ENCODE measurements around the gene DOCK6. TPM values are rescaled to one million over a fixed set of nuclear protein-coding genes. Genes with fewer than 3 reads are reported as not detected.

The DOCK6 gene
- total RNA-seq, 1 experiment from 2014 or later, result 54.8 TPM

GRCh38 chr19:11293433-11294389 is 31.4 kb upstream of the DOCK6 start:
- H3K4me1 Mint-ChIP-seq (ENCODE audit: low read depth, unreplicated experiment), result peaks cover 23% of the 10 kb centered on the region
- CTCF ChIA-PET, result interaction anchor here (0.6 to 1.1 kb wide), 19 partner anchors 21 to 1998 kb away, joined by 3 to 18 read pairs (median 5); partner anchors contain the start of genes CCDC159, ODAD3, PRKCSH and RAB3D
- H3K27me3 Mint-ChIP-seq (ENCODE audit: unreplicated experiment), result no peaks in the 10 kb centered on the region
- intact Hi-C loops (cut with micrococcal nuclease; ENCODE audit: unreplicated experiment), result loop anchor here (5.0 to 10.0 kb wide), 2 partner anchors 89 to 151 kb away; partner anchors contain the start of gene EPOR
- H3K27ac Mint-ChIP-seq (ENCODE audit: unreplicated experiment), result no peak overlapping the region
- peaks cover 6% of the 10 kb centered on the region for H3K36me3 Mint-ChIP-seq (ENCODE audit: insufficient read depth, unreplicated experiment)
- BruUV-seq (replicated peaks), result no TSS peak
- H3K9me3 Mint-ChIP-seq (ENCODE audit: low read depth, unreplicated experiment), result no peaks in the 10 kb centered on the region
- peak; percentile 94 for DNase-seq
- TF ChIP-seq, protein P1, sequence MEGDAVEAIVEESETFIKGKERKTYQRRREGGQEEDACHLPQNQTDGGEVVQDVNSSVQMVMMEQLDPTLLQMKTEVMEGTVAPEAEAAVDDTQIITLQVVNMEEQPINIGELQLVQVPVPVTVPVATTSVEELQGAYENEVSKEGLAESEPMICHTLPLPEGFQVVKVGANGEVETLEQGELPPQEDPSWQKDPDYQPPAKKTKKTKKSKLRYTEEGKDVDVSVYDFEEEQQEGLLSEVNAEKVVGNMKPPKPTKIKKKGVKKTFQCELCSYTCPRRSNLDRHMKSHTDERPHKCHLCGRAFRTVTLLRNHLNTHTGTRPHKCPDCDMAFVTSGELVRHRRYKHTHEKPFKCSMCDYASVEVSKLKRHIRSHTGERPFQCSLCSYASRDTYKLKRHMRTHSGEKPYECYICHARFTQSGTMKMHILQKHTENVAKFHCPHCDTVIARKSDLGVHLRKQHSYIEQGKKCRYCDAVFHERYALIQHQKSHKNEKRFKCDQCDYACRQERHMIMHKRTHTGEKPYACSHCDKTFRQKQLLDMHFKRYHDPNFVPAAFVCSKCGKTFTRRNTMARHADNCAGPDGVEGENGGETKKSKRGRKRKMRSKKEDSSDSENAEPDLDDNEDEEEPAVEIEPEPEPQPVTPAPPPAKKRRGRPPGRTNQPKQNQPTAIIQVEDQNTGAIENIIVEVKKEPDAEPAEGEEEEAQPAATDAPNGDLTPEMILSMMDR (IDR thresholded peaks at IDR 0.05; ENCODE audit: unreplicated experiment), result peak; percentile 81
- H3K4me3 Mint-ChIP-seq (ENCODE audit: low read depth, unreplicated experiment), result peak overlapping the region; percentile 51

GRCh38 chr19:11291991-11292390 is 29.7 kb upstream of the DOCK6 start:
- CTCF ChIA-PET, result no interaction called here
- Mint-ChIP-seq H3K4me3 (ENCODE audit: low read depth, unreplicated experiment) (no peak overlapping the region), H3K4me1 (ENCODE audit: low read depth, unreplicated experiment) (peaks cover 23% of the 10 kb centered on the region), H3K36me3 (ENCODE audit: insufficient read depth, unreplicated experiment) (peaks cover 6% of the 10 kb centered on the region), H3K27me3 (ENCODE audit: unreplicated experiment) (no peaks in the 10 kb centered on the region), H3K9me3 (ENCODE audit: low read depth, unreplicated experiment) (no peaks in the 10 kb centered on the region), H3K27ac (ENCODE audit: unreplicated experiment) (no peak overlapping the region)
- DNase-seq, result no peak
- BruUV-seq (replicated peaks), result no TSS peak
- TF ChIP-seq, protein P1 (IDR thresholded peaks at IDR 0.05; ENCODE audit: unreplicated experiment), result no peak
- intact Hi-C loops (cut with micrococcal nuclease; ENCODE audit: unreplicated experiment), result loop anchor here (5.0 to 10.0 kb wide), 2 partner anchors 90 to 153 kb away; partner anchors contain the start of gene EPOR

DNA sequence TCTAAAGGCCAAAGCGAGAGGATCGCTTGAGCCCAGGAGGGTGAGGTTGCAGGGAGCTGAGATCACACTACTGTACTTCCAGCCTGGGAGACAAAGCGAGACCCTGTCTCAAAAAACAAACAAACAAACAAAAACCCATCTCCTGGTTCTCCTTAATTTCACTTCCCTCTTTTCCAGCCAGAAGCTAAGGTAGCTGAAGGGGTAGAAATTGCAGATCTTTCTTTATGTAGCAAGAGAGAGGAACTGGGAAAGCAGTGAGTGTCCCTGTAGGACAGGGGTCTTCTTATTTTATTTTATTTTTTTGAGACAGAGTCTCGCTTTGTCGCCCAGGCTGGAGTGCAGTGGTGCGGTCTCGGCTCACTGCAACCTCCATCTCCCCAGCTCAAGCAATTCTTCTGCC is 29.1 kb upstream of the DOCK6 start:
- no peaks in the 10 kb centered on the region for H3K27me3 Mint-ChIP-seq (ENCODE audit: unreplicated experiment)
- TF ChIP-seq, protein P1 (IDR thresholded peaks at IDR 0.05; ENCODE audit: unreplicated experiment), result no peak
- DNase-seq, result no peak
- CTCF ChIA-PET, result no interaction called here
- peaks cover 20% of the 10 kb centered on the region for H3K4me1 Mint-ChIP-seq (ENCODE audit: low read depth, unreplicated experiment)
- H3K36me3 Mint-ChIP-seq (ENCODE audit: insufficient read depth, unreplicated experiment), result peaks cover 4% of the 10 kb centered on the region
- no peaks in the 10 kb centered on the region for H3K9me3 Mint-ChIP-seq (ENCODE audit: low read depth, unreplicated experiment)
- no TSS peak for BruUV-seq (replicated peaks)
- H3K27ac Mint-ChIP-seq (ENCODE audit: unreplicated experiment), result no peak overlapping the region
- intact Hi-C loops (cut with micrococcal nuclease; ENCODE audit: unreplicated experiment), result loop anchor here (5.0 to 10.0 kb wide), 2 partner anchors 91 to 153 kb away; partner anchors contain the start of gene EPOR
- no peak overlapping the region for H3K4me3 Mint-ChIP-seq (ENCODE audit: low read depth, unreplicated experiment)

DNA sequence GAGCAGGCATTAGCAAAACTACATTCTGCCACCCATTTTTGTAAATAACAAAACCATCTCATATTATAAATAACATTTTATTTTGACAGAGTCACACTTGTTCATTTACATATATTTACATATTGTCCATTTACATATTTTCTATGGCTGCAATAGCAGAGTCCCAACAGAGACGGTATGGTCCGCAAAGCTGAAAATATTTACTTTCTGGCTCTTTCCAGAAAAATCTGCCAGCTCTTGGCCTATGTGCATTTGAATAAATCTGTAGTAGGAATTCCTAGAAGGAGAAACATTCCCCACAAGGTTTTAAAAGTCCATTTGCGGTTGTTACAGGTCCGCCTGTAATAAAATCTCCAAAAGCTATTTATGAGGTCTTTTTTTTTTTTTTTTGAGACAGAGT is 27.9 kb upstream of the DOCK6 start:
- CTCF ChIA-PET, result interaction anchor here (0.6 kb wide), 1 partner anchor 140 kb away, joined by 3 read pairs; no protein-coding TSS in a partner anchor
- Mint-ChIP-seq H3K9me3 (ENCODE audit: low read depth, unreplicated experiment) (no peaks in the 10 kb centered on the region), H3K4me1 (ENCODE audit: low read depth, unreplicated experiment) (peaks cover 9% of the 10 kb centered on the region), H3K4me3 (ENCODE audit: low read depth, unreplicated experiment) (no peak overlapping the region), H3K27me3 (ENCODE audit: unreplicated experiment) (no peaks in the 10 kb centered on the region), H3K36me3 (ENCODE audit: insufficient read depth, unreplicated experiment) (no peaks in the 10 kb centered on the region), H3K27ac (ENCODE audit: unreplicated experiment) (no peak overlapping the region)
- intact Hi-C loops (cut with micrococcal nuclease; ENCODE audit: unreplicated experiment), result loop anchor here (5.0 to 10.0 kb wide), 2 partner anchors 92 to 155 kb away; partner anchors contain the start of gene EPOR
- TF ChIP-seq, protein P1 (IDR thresholded peaks at IDR 0.05; ENCODE audit: unreplicated experiment), result no peak
- DNase-seq, result no peak
- BruUV-seq (replicated peaks), result no TSS peak
